Muscle layer of duodenum (tissue), 2 donors: ENCODE measurements around the gene RBL1.
"Not testable (repeated sequence)": the region's sequence is repeated elsewhere in the genome, so short reads cannot be mapped to it uniquely, and the experiment has no call there.

Source experiments
- H3K27ac ChIP-seq: one replicate; pipeline ENCODE4 v1.7.0; 2013; ENCODE audit warnings: mild to moderate bottlenecking, low read length
- H3K27me3 ChIP-seq: one replicate; pipeline ENCODE4 v1.7.0; 2013; ENCODE audit warnings: low read depth, mild to moderate bottlenecking, control low read depth, low read length
- H3K36me3 ChIP-seq, 2 donors: one replicate each; pipeline ENCODE4 v1.7.0; 2013; ENCODE audit warnings: low read length in 2 of 2, control low read depth in 1 of 2, mild to moderate bottlenecking in 1 of 2; ENCODE audit not compliant: insufficient read depth in 2 of 2, control insufficient read depth in 1 of 2
- H3K4me1 ChIP-seq, 2 donors: one replicate each; pipeline ENCODE4 v1.7.0; 2013; ENCODE audit warnings: low read length in 2 of 2, mild to moderate bottlenecking in 2 of 2, control low read depth in 1 of 2, moderate library complexity in 1 of 2; ENCODE audit not compliant: insufficient read depth in 2 of 2, control insufficient read depth in 1 of 2
- H3K4me3 ChIP-seq, 2 donors: one replicate each; pipeline ENCODE4 v1.7.0; 2013; ENCODE audit warnings: low read length in 2 of 2, low read depth in 1 of 2, mild to moderate bottlenecking in 1 of 2
- H3K9me3 ChIP-seq, 2 donors: one replicate each; pipeline ENCODE4 v1.7.0; 2013; ENCODE audit warnings: low read length in 2 of 2, control low read depth in 1 of 2, mild to moderate bottlenecking in 1 of 2; ENCODE audit not compliant: control insufficient read depth in 1 of 2
- donor health status: healthy.

RBL1 gene

GRCh38 chr20:37012631-37013030 is 83.2 kb downstream of the RBL1 start:
- not testable (repeated sequence) for H3K9me3 ChIP-seq, H3K27ac ChIP-seq, H3K4me3 ChIP-seq, H3K27me3 ChIP-seq, H3K36me3 ChIP-seq, H3K4me1 ChIP-seq

DNA sequence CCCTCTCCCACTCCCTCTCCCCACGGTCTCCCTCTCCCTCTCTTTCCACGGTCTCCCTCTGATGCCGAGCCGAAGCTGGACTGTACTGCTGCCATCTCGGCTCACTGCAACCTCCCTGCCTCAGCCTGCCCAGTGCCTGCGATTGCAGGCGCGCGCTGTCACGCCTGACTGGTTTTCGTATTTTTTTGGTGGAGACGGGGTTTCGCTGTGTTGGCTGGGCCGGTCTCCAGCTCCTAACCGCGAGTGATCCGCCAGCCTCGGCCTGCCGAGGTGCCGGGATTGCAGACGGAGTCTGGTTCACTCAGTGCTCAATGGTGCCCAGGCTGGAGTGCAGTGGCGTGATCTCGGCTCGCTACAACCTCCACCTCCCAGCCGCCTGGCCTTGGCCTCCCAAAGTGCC is 83.9 kb downstream of the RBL1 start:
- H3K4me3 ChIP-seq, H3K9me3 ChIP-seq, H3K27me3 ChIP-seq, H3K27ac ChIP-seq, H3K36me3 ChIP-seq, H3K4me1 ChIP-seq: not testable (repeated sequence)

DNA sequence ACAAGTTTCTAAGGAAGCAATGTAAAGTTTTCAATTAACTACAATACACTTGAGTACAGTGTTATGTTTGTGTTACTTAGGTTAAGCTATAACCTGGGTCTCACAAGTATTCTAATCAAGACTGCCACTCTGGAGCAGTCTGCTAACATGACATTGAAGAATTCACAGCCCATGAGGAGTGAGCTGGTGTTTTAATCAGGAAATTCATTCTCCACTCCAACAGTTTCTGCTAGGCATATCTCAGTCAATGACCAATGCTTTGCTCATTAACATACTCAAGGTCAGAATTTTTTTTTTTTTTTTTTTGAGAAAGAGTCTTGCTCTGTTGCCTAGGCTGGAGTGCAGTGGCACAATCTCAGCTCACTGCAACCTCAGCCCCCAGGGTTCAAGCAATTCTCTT is 84.7 kb downstream of the RBL1 start:
- Histone ChIP-seq H3K36me3 (no peaks in the 10 kb centered on the region), H3K27ac (no peak overlapping the region), H3K4me3 (no peak overlapping the region), H3K27me3 (no peaks in the 10 kb centered on the region), H3K4me1 (no peaks in the 10 kb centered on the region), H3K9me3 (no peaks in the 10 kb centered on the region)

DNA sequence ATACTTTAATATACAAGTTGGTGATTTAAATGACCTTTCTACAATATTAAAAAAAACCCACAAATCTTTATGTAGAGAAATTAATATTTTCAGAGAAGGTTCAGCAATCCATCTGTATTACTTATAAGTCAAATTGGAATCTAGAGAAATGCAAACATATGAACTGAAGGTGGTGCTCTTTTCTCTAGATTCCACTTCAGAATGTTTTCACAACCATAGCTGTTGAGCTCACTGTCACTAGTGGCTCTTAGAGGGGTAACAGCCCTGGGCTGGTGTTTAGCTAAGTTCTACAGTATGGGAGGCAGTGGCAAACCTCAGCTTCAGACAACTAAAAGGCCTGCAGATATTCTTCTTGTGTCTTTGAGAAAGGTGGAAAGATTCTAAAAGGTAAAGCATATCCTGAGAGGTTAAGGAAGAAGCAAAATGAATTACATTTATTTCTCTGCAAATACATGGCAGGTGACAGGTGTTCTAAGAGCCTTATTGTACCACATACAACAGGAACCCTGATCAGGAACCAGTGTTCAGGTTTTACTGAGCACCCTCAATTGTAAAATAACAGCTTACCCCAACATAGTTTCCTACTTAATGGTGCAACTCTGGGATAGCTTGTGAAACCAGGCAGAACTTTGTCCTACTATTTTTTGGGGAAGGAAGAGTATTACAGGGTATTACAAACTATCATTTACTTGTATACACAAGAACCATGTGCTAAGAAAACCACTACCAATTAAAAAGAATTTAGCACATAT is 87.7 kb downstream of the RBL1 start:
- peaks cover 0 to 6% of the 10 kb centered on the region in 2 donors for H3K36me3 ChIP-seq
- no peak overlapping the region for H3K27ac ChIP-seq
- no peaks in the 10 kb centered on the region for H3K9me3 ChIP-seq
- H3K27me3 ChIP-seq, result no peaks in the 10 kb centered on the region
- H3K4me3 ChIP-seq, result no peak overlapping the region
- no peaks in the 10 kb centered on the region for H3K4me1 ChIP-seq

DNA sequence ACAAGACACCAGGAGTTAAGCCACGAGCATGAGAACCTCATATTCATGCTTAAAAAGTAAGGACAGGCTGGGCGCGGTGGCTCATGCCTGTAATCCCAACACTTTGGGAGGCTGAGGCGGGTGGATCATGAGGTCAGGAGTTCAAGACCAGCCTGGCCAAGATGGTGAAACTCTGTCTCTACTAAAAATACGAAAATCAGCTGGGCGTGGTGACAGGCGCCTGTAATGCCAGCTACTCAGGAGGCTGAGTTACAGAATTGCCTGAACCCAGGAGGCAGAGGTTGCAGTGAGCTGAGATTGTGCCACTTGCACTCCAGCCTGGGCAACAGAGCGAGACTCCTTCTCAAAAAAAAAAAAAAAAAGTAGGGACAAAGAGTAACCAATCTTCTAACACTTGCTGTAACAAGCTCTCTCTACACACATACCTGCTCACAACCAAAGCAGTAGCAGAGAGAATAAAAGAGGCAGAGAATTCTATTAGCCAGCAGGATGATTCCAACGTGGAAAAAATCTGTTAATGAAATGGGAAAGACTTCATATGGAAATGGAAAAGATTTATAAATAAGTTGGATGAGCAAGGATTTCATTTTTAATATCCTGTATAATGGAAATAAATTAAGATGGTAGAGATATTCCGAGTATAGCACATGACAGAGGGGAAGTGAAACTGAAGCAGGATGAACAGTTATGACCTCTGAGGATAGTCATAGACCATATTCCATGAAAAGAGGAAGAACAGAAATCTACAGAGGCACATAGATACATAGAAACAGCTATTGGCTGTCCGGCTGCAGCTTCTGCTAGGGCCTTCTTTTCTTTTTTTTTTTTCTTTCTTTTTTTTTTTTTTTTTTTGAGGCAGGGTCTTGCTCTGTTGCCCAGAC is 90.5 kb downstream of the RBL1 start:
- not testable (repeated sequence) for H3K9me3 ChIP-seq, H3K4me1 ChIP-seq, H3K4me3 ChIP-seq, H3K27me3 ChIP-seq
- peak overlapping the region; percentile 31 for H3K27ac ChIP-seq
- H3K36me3 ChIP-seq, result peaks cover 0 to 10% of the 10 kb centered on the region in 2 donors

DNA sequence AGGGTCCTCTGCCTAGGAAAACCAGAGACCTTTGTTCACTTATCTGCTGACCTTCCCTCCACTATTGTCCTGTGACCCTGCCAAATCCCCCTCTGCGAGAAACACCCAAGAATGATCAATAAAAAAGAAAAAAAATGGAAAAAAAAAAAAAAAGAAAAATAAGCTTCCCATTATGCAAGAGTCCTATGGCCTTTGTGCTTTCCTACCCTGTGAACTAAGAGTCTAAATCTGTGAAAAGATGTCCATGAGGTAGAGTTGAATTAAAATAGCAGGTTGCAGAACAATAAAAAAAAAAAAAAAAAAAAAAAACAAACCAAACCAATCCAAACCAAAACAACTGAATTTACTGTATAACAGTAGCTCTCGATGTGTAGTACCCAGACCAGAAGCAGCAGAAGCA is 94.2 kb downstream of the RBL1 start:
- H3K4me3 ChIP-seq, H3K27ac ChIP-seq, H3K27me3 ChIP-seq, H3K9me3 ChIP-seq, H3K4me1 ChIP-seq: not testable (repeated sequence)
- H3K36me3 ChIP-seq, result peaks cover 0 to 10% of the 10 kb centered on the region in 2 donors

DNA sequence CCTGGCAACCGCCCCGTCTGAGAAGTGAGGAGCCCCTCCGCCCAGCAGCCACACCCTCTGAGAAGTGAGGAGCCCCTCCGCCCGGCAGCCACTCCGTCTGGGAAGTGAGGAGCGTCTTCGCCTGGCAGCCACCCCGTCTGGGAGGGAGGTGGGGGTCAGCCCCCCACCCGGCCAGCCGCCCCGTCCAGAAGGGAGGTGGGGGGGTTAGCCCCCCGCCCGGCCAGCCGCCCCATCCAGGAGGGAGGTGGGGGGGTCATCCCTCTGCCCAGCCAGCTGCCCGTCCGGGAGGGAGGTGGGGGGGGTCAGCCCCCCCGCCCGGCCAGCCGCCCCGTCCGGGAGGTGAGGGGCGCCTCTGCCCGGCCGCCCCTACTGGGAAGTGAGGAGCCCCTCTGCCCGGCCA is 95.6 kb downstream of the RBL1 start:
- H3K4me3 ChIP-seq, H3K27me3 ChIP-seq, H3K9me3 ChIP-seq, H3K27ac ChIP-seq, H3K4me1 ChIP-seq: not testable (repeated sequence)
- peaks cover 0 to 15% of the 10 kb centered on the region in 2 donors for H3K36me3 ChIP-seq

GRCh38 chr20:36998652-36999051 is 97.1 kb downstream of the RBL1 start:
- H3K27ac ChIP-seq, result no peak overlapping the region
- no peak overlapping the region for H3K4me3 ChIP-seq
- no peaks in the 10 kb centered on the region for H3K4me1 ChIP-seq
- no peaks in the 10 kb centered on the region for H3K27me3 ChIP-seq
- H3K9me3 ChIP-seq, result no peaks in the 10 kb centered on the region
- H3K36me3 ChIP-seq, result peaks cover 0 to 15% of the 10 kb centered on the region in 2 donors

DNA sequence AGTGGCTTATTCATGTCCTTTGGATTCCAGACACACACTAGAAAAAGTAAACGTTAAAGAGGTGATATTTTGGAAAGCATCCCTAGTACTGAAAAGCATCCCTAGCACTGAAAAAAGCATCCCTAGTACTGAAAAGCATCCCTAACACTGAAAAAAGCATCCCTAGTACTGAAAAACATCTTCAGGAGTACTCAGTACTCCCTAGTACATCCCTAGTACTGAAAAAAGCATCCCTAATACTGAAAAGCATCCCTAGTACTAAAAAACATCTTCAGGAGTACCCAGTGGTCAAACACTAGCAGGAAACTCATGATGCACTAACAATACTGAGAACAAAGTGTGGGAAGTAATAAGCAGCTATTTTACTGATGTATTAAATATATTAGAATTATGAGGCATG is 98.7 kb downstream of the RBL1 start:
- H3K9me3 ChIP-seq, result peaks cover 0 to 3% of the 10 kb centered on the region in 2 donors
- H3K27me3 ChIP-seq, result no peaks in the 10 kb centered on the region
- no peak overlapping the region for H3K27ac ChIP-seq
- peaks cover 0 to 5% of the 10 kb centered on the region in 2 donors for H3K36me3 ChIP-seq
- H3K4me1 ChIP-seq, result no peaks in the 10 kb centered on the region
- no peak overlapping the region for H3K4me3 ChIP-seq

DNA sequence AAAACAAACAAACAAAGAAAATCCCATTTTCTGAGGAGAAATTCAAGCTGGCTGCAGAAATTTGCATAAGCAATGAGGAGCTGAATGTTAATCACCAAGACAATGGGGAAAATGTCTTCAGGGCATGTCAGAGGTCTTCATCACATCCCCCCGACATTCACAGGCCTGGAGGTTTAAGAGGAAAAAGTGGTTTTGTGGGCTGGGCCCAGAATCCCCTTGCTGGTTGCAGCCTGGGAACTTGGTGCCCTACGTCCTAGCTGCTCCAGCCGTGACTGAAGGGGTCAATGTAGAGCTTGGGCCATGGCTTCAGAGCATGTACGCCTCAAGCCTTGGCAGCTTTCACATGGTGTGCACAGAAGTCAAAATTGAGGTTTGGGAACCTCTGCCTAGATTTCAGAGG is 101.6 kb downstream of the RBL1 start:
- not testable (repeated sequence) for H3K27ac ChIP-seq, H3K36me3 ChIP-seq, H3K9me3 ChIP-seq, H3K27me3 ChIP-seq, H3K4me3 ChIP-seq, H3K4me1 ChIP-seq

- Histone ChIP-seq H3K27me3 (no peaks in the 10 kb centered on the region), H3K27ac (no peak overlapping the region)
Measured at GRCh38 chr20:36992802-36993334, 102.9 kb downstream of the RBL1 start.

More at GRCh38 chr20:36992802-36993334, 102.9 kb downstream of the RBL1 start:
- Histone ChIP-seq H3K9me3 (peaks cover 0 to 3% of the 10 kb centered on the region in 2 donors), H3K36me3 (peaks cover 0 to 5% of the 10 kb centered on the region in 2 donors), H3K4me1 (no peaks in the 10 kb centered on the region), H3K4me3 (no peak overlapping the region)
